Fibroblast of lung (primary cell): ENCODE results near the gene HRH1.

ENCODE experiments used
- EZH2 ChIP-seq: IDR thresholded peaks from 2 replicates; pipeline ENCODE4 v1.5.1; 2012; ENCODE audit warnings: low read length, control low read depth, mild to moderate bottlenecking; ENCODE audit errors: missing control alignments
- TF ChIP-seq, protein P1 (sequence below), 2 donors: IDR thresholded peaks in 1 of 2; conservative IDR thresholded peaks in 1 of 2; 1 replicate in 1 of 2; 2 replicates in 1 of 2; pipeline ENCODE4 v1.5.1; 2011 to 2012; ENCODE audit warnings: low read length in 2 of 2, control low read depth in 1 of 2, inconsistent platforms in 1 of 2, low read depth in 1 of 2, mild to moderate bottlenecking in 1 of 2

DNA sequence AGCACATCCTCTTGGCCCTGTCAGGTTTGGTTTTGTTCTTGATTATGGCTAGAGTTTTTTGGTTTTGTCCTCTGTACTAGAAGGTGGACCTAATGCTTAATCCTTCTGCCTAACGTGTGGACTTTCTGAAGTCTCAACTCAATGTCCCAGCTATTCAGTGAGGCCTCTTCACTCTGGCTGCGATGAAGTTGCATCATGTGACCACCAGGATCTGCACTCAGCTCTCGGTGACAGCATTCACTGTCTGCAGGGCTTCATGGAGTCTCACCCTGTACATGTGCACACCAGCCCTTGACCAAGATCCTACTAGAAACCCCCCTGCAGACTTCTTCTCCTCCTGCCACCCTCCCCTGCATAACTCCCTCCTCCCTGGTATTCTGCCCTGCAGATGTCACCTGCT, 38.7 kb upstream of the HRH1 start:
- TF ChIP-seq EZH2 = no peak
- TF ChIP-seq, protein P1, sequence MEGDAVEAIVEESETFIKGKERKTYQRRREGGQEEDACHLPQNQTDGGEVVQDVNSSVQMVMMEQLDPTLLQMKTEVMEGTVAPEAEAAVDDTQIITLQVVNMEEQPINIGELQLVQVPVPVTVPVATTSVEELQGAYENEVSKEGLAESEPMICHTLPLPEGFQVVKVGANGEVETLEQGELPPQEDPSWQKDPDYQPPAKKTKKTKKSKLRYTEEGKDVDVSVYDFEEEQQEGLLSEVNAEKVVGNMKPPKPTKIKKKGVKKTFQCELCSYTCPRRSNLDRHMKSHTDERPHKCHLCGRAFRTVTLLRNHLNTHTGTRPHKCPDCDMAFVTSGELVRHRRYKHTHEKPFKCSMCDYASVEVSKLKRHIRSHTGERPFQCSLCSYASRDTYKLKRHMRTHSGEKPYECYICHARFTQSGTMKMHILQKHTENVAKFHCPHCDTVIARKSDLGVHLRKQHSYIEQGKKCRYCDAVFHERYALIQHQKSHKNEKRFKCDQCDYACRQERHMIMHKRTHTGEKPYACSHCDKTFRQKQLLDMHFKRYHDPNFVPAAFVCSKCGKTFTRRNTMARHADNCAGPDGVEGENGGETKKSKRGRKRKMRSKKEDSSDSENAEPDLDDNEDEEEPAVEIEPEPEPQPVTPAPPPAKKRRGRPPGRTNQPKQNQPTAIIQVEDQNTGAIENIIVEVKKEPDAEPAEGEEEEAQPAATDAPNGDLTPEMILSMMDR (conservative IDR thresholded peaks at IDR 0.05 in 1 of 2, IDR thresholded peaks at IDR 0.05 in 1 of 2; ENCODE audit: low read depth in 1 of 2, low read length in 2 of 2) = no peak
